GM21381 (cell line): ENCODE results near the gene KRT3.

Source experiments
- ATAC-seq: cut with Tn5 transposase; IDR thresholded peaks from one replicate; pipeline ENCODE4 v1.9.1; 2021; ENCODE audit warnings: mild to moderate bottlenecking, moderate library complexity; ENCODE audit not compliant: unreplicated experiment

The KRT3 gene

DNA sequence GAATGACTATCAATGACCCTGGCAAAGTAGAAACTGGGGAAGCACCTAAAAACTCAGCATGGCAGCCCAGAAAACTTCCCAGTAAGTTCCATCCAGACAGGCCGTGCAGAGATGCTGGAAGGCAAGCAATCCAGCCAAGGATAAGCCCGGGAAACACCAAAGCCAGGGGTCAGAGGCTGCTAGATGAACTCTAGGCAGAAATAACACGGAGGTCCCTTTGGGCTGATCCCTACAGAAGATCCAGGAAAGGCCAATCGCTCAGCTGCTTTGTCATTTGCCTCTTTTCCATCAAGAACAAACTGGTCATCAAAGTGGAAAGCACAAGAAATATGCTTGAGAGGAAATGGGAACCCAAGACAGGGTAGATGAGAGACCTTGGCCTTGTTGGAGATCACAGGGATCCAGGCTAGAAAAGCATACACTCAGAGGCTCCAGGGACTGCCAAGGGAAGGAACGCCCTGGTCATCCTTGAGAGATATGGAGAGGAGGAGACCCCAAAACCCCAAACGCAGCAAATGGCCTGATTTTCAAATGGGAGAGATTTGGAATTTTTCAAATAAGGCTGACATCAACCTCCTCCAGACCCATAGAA is 31.7 kb upstream of the KRT3 start:
- ATAC-seq = no peak

DNA sequence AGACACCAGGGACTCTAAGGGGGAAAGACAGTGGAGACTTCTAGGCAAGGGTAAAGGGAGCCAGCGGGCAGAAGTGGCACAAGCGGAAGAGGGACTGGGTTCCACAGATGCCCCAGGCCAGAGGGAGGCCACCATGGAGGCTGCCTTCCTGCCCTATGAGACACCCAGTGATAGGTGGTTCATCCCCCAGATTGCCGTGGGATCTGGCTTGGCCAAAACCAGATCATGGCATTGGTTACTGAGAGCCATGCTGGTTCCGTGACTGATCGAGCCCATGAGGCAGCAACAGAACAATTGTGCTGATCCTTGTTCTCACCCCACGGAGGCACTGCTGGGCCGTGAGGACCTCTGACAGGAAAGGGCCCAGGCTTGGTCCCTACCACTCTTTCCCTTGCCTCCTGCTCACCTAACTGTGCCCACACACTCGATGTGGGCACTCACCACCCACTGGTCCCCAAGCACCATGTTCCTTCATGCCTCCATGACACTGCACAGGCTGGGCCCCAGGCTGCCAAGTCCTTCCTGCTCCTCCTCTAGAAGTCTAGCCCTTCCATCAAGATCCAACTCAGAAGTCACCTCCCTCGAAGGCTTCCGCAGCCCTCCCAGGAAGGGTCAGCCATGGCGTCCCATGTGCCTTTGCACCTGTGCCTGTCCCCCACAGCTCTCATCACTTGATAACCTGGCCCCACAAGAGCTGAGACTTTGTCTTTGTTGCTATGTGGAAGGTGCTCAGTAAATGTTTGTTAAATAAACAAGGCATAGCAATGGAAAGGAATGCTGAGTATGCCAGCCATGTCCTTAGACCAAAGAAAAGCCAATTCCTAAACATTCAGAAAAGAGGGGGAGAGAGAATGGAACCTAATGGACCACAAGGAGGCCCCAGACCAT is 30.9 kb upstream of the KRT3 start:
- ATAC-seq = no peak

DNA sequence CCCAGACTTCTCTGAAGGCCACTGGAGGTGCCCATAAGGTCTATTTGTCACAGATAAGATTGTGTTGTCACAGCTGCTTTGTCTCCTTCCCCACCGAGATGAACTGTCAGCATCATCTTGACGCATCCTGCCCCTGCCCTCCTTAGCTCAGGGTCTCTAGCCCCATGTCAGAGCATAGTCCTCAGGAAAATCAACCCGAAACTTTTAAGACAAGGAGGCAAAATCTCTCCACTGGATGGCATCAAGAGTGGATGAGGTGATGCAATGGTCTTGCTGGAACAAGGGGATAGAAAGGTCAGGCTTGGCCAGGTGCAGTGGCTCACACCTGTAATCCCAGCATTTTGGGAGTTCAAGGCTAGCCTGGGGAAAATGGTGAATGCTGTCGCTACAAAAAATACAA is 30.0 kb upstream of the KRT3 start:
- no peak for ATAC-seq

DNA sequence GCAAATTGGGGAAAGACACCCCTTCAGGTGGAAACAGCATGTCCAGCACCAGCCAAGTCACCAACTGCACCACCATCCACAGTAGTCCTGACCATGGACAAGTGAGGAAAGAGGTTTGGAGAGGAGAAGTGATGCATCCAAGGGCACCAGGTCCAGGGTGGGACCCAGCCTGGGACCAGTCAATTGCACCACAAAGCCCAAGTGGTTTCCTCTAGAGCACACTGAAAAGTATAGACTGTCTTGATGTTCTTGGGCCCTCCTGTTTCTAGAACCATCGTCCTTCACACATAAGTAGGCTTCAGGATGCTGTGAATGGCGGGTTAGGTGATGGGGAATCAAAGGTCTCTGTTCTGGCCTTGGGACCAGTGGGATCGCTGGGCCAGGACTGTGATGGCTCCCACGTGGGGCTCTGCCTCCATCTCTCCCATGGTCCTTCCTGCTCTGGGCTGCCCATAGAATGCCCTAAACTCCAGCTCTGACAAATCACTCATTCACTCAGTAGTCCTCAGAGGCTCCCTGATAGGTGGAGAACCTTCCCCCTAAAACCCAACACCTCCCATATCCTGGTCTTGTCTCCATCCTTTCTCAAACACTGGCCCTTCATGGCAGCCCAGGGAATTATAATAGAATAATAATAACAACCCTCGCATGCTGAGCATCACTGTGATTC is 29.0 kb upstream of the KRT3 start:
- no peak for ATAC-seq

DNA sequence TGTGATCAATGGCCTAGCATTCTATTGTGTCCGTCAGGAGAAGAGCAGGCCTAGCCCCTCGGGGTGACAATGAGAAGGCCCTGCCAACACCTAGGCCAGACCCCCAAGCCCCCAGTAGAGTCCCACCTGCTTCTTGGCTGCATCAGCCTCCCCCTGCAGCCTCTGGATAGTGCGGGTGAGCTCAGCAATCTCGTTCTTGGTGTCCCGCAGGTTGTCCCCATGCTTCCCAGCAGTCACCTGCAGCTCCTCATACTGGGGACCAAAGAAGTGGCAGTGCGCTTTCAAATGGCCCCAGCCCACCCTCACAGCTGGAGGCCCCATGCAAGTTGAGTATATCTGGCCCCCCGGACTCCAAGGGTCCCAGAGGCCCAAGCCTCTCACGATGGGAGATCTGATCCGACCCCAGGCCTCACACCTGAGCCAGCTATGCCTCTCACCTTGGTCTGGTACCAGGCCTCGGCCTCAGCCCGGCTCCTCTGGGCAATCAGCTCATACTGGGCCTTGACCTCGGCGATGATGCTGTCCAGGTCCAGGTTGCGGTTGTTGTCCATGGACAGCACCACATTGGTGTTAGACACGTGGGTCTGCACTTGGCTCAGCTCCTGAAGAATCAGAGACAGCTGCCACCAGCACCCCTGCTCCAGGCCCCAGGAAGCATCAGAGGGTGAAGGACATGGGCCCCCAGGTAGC is 28.0 kb upstream of the KRT3 start:
- ATAC-seq = no peak

DNA sequence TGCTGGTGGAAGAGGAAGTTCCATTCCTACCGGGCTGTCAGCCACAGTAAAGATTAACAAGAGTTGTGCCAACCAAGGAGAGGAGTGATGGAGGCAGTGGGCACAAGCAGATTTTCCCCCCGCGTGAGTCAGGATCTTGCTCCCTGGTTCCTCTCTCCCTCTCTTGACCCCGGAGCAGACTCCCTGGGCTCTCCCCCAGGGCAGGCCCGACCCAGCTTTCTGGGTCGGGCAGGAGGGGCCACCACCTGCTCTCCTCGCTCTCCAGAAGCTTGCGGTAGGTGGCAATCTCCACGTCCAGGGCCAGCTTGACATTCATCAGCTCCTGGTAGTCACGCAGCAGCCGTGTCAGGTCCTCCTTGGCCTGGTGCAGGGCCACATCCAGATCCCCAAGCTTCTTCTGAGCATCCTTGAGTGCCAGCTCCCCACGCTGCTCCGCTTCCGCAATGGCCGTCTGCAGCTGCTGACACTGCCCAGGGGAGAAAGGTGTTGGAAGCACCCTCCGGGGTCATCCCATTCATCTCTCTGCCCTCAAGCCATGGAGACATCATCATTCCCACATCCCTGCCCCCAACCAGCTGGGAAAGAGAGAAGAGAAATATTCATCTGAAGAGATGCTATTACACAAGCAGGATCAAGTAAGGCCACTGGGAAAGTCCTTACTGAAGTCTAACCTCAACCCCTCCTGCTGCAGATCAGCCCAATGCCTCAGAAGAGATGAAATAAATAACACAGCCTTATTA is 27.0 kb upstream of the KRT3 start:
- no peak for ATAC-seq

DNA sequence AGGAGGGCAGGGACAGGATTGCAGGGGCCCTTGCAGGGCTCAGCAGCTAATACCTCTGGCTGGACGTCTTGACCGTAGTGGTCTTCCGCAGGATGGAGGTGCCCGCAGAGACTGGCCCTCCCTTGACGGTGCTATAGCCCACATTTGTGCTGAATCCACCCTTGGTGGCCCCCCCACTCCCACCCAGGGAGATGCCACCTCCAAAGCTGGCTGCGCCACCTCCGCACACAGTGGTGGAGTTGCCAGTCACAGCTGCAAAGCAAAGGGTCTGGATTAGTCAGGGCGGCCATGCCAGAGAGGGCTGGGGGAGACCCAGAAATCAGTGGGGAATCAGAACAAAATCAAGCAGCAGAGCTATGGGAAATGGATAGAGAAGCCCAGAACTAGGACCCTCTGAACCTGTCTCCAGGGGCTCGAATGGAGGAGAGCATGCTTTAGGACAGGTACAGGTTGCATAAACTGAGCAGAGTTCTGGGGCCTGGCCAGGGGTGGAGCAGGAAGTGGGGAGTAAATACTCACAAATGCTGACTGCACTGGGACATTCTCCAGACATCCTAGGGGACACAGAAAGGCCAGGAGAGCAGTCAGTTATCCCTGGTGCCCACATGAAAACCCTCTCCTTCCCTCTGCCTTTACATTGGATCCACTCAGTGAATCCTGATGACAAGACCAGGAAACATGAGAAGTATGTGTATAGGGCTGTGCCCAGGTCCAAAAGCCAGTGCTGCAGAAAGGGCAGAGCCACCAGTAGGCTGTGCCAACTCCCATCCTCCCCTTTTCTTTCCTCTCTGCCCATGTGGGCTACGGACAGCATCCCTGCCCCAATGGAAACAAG is 26.1 kb upstream of the KRT3 start:
- no peak for ATAC-seq

DNA sequence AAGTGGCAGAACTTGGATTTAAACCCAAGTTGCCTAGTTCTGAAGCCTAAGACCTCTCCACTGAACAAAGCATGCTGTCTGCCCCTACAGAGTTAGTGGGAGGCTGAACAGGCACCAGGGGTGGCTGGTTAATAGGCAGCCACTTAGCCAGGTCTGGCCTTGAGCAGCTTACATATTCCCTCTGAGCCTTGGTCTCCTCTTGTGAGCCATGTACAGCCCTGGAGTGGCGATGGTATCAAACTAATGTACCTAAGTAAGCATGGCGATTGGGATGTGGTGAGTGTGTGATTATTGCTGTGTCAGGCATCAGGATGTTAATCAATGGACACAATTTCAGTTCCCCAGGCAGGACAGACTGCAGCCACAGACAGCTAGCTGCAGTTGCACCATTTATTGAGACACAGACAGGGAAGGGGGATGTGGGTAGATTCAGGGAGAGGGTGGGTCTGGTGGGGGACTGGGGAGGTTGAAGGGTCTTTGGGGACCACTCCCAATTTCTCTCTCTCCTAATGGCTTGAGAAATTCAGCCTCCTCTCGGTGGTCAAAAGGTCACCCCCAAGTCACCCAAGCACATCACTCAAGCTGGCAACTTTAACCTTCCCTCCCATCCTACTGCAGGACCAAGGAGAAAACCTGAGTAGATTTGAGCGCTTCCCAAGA is 25.3 kb upstream of the KRT3 start:
- no peak for ATAC-seq

DNA sequence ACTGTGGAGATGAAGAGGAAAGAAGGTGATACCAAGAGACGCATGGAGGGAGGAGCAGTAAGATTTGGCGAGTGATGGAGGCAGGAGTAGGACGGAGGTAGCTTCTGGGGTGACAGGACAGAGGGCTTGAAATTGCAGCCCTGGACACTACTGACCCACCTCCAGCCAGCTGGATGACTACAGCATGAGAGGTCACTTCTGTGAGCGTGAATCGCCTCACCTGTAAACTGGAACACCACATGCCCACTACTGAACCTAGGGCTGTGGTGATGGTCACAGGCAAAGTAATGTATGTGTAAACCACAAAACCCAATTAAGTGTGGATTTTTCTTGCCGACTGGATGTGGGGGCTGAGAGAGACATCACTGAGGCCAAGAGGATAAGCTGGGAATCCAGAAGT is 24.6 kb upstream of the KRT3 start:
- no peak for ATAC-seq

DNA sequence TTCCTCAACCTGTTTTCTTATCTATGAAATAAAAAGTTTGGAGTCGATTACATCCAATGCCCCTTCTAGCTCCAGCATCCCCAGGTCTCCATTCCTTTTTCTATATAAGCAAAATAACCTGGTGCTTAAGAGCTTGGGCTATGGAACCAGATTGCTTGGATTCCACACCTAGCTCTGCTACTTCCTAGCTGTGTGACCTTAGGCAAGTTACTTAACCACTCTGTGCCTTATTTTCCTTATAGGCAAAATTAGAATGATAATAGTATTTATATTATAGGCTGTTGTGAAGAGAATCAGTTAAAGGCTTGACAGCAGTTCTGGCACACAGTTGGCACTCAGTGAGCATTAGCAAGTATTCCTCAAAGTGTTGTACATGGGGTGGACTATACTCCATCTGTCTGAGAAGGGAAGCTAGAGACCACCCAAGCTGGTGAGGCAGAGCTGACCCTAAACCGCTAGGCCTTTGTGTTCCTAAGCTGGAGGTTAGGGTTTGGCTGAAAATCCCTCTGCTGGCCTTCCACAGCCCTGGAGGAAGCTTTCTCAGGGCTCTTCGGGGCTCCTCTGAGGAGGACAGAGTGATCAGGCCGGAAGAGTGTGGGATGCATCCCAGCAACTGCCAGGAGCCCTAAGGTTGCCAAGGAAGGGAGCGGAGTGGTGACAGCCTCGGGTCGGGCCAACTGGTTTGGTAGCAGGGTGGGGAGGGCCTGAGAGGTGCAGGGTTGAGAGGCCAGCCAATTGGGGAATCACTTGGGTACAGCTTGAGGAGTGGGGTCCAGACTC is 24.0 kb upstream of the KRT3 start:
- no peak for ATAC-seq

DNA sequence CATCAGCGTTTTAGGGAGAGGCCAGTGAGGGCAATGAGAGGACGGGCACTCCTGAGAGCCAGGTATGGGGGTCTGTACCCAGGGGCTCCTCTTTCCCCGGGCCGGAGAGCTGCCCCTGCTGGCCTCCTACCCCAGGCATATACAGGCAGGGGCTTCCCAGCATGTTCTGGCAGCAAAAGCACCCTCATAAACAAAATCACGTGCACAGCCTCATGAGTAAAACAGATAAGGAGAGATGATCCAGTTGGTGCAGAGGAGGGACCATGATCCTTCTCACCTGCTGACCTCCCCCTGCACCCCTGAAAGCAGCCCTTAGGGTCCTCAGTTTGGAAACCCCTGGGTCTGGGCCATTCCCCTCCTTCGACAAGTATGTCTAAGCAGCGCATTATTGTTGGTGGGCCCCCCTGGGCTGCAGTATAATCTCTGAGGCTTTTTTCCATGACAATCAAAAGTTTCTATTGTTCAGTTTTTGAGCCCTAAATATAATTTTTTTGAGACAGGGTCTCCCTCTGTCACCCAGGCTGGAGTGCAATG is 23.0 kb upstream of the KRT3 start:
- no peak for ATAC-seq

DNA sequence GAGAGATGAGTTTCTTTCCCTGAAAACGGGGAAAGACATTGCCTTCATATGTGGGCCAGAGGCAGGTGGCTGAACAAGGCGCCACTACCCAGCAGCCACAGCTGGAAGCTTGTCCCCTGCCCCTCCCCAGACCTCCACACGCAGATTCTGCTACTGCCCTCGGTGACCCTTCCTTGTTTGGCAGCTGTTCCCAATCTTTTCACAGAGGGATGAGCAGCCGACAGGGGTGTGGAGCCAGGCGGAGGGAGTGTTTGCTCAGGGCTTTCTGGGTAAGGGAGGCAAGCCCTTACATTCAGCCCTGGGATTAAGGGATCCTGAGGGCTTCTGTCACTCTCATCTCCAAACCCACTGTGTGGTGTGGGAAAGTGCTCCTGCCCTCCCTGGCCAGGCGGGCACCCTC is 22.5 kb upstream of the KRT3 start:
- no peak for ATAC-seq

DNA sequence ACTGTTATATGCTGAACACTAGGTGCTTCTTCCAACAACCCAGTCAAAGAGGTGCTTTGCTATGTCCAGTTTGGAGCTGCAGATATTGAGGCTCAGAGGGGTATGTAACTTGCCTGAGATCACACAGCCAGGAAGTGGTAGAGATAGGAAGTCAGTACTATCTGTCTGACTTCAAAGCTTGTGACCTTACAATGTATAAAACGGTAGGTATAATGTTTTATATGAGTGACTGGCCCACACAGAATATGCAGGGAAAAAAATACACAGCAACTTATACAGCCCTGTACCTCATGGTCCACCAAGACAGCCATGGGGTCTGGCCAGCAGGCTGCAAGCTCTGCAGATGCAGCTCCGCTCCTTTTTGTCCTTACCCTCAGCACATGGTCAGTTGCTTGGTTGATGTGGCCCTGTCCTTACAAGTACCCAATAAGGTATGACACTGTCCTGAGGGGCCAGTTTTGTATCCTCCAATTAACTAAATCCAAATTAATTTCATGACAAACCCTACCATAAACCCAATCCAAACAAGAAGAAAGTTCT is 21.9 kb upstream of the KRT3 start:
- no peak for ATAC-seq

DNA sequence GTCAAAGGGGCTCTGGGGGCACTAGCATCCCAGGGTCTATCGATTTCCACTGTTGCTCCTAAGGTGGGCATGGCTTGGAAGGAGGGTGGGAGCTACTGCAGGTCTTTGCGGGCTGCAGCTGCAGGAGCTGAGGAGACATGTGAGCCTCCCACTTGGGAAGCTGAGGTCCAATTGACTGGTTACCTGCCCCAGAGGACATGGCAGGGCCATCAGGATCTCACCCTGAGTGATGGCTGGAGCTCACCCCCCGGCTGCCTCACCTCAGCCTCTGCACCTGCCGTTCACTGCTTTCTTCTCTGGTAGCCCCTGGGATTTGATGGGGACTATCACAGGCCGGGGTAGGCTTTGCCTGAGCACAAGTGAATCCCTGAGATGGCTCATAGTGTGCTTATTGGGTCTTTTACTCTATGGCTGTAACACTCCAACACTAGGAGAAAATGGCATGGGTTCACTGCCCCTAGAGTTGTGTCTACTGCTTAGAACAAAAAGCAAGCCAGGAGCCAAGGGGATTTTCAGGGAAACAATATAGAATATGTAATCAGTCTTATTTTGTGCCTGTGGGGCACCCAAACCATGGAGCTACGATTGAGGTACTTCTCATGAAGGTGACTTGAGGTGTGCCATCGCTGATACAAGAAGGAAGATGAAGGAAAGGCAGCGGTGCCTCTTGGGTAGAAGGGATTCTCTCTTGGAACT is 21.2 kb upstream of the KRT3 start:
- ATAC-seq = no peak

DNA sequence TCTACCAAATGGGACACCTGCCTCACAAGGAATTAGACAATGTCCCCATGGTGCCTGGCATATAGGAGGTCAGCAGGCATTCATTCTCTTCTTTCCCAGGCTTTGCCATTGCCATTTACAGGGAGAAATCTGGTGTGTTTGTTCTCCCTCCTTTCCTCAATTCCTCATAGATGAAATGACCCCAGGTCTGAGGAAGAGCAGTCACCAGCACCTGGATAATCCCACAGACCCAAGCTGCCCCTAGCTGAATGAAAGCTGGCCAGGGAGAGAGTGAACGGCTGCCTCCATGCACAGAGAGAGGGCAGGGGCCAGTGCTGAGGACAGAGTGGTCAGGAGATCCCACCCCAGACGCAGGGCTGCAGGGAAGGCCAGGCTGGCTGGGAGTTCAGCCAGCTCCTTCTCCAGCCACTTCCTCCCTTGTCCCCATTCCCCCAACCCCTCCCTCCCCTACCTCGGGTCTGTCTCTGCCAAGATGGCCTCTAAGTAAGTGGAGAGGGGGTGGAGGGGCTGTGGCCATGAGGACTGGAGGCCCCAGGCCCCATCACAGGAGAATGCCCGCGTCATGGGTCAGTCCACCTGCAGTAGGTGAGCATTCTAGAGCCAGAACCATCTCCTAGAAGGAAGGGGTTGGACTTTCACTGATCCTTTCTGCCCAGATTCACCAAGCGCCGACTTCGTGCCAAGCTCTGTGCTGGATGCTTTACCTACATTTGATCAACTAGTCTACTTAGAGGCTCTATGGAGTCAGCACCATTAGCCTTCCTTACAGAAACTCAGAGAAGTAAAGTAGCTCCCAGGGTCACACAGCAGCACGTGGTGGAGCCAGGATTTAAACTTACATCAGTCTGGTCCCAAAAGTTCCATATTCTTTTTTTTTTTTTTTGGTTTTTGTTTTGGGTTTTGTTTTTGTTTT is 20.0 kb upstream of the KRT3 start:
- no peak for ATAC-seq

DNA sequence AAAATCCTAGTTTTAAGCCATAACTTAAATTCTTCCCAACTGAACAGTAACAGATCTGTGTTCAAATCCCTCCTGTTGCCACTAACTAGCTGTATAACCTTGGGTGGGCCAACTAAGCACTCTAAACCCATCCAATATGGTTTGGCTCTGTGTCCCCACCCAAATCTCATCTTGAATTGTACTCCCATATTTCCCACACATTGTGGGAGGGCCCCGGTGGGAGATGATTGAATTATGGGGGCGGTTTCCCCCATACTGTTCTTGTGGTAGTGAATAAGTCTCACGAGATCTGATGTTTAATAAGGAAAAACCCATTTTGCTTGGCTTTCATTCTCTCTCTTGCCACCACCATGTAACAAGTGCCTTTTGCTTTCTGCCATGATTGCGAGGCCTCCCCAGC is 19.2 kb upstream of the KRT3 start:
- ATAC-seq = no peak
